OCI-LY3 (cell line): ENCODE data around the gene EPHB1.

Source experiments
- H2AFZ ChIP-seq: fragments of 200-600, 300-600 bp; shearing (Covaris generic); 2 replicates; pipeline ENCODE4 v1.6.0; 2014; ENCODE audit warnings: antibody characterized with exemption, low read depth, low read length
- H3K27ac ChIP-seq: fragments of 200-600, 300-600 bp; sonication (generic); 2 replicates; pipeline ENCODE4 v1.5.1; 2014; ENCODE audit warnings: mild to moderate bottlenecking, low read length, moderate library complexity, mixed read lengths
- H3K27me3 ChIP-seq: fragments of 200-600, 300-600 bp; sonication (generic); 2 replicates; pipeline ENCODE4 v1.6.1; 2014; ENCODE audit warnings: low read depth, low read length, mixed read lengths
- H3K36me3 ChIP-seq: fragments of 200-600, 300-600 bp; sonication (generic); replicated peaks from 2 replicates; pipeline ENCODE3; 2014; ENCODE audit warnings: low read depth, low read length, mixed read lengths
- H3K4me1 ChIP-seq: fragments of 300-600, 200-600 bp; sonication (generic); 2 replicates; pipeline ENCODE4 v1.6.1; 2014; ENCODE audit warnings: low read length, mixed read lengths
- H3K4me2 ChIP-seq: fragments of 200-600, 300-600 bp; sonication (generic); 2 replicates; pipeline ENCODE4 v1.6.1; 2014; ENCODE audit warnings: low read length, mixed read lengths
- H3K4me3 ChIP-seq: fragments of 300-600, 200-600 bp; sonication (generic); 2 replicates; pipeline ENCODE4 v1.5.1; 2014; ENCODE audit warnings: antibody characterized with exemption, mild to moderate bottlenecking, low read length, moderate library complexity
- H3K79me2 ChIP-seq: fragments of 300-600, 200-600 bp; shearing (Covaris generic); 2 replicates; pipeline ENCODE4 v1.6.1; 2014; ENCODE audit warnings: mild to moderate bottlenecking, low read length, mixed read lengths
- H3K9ac ChIP-seq: fragments of 300-600, 200-600 bp; shearing (Covaris generic); 2 replicates; pipeline ENCODE4 v1.6.0; 2014; ENCODE audit warnings: mild to moderate bottlenecking, low read length, moderate library complexity
- H3K9me3 ChIP-seq: fragments of 200-600, 300-600 bp; shearing (Covaris generic); 2 replicates; pipeline ENCODE4 v1.6.1; 2014; ENCODE audit warnings: low read length, mixed read lengths; ENCODE audit not compliant: insufficient read depth
- H4K20me1 ChIP-seq: fragments of 200-600, 300-600 bp; sonication (generic); 2 replicates; pipeline ENCODE4 v1.6.1; 2016; ENCODE audit warnings: low read length, mixed read lengths; ENCODE audit not compliant: insufficient read depth
- EZH2phosphoT487 ChIP-seq: fragments of 200-600 bp; shearing (Covaris generic); IDR thresholded peaks from 2 replicates; pipeline ENCODE4 v1.6.1; 2018; ENCODE audit warnings: antibody characterized with exemption, mixed run types, low read depth
- TF ChIP-seq, protein P1 (sequence below): fragments of 200-600, 300-600 bp; sonication (generic); IDR thresholded peaks from 2 replicates; pipeline ENCODE4 v1.5.1; 2014; ENCODE audit warnings: antibody characterized with exemption, low read length, low read depth

The EPHB1 gene

DNA sequence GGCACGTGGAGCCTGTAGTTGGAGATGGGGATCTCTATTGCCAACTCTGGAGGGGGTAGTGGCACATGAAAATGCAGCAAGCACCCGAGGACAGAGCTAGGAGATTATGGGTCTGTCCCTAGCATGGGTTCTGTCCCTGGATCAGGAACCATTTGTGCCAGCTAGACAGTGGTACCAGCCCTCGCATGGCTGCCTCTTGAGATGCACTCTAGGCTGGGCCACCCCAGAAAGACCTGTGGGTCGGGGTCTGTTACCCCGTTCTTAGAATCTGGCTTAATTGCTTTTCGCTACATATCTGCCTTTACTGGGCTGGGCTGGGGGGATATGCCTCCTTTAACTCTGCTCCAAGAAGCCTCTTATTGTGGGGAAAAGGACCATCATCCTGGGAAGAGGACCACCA, 54.5 kb downstream of the EPHB1 start:
- peaks cover 100% of the 10 kb centered on the region for H3K4me1 ChIP-seq
- no peak overlapping the region for H2AFZ ChIP-seq
- H3K9me3 ChIP-seq: no peaks in the 10 kb centered on the region
- H3K36me3 ChIP-seq: peaks cover 45% of the 10 kb centered on the region
- peaks cover 95% of the 10 kb centered on the region for H4K20me1 ChIP-seq
- peak overlapping the region; percentile 97 for H3K27ac ChIP-seq
- no peak overlapping the region for H3K4me3 ChIP-seq
- H3K4me2 ChIP-seq: peak overlapping the region; percentile 76
- no peak for TF ChIP-seq EZH2phosphoT487
- TF ChIP-seq, protein P1, sequence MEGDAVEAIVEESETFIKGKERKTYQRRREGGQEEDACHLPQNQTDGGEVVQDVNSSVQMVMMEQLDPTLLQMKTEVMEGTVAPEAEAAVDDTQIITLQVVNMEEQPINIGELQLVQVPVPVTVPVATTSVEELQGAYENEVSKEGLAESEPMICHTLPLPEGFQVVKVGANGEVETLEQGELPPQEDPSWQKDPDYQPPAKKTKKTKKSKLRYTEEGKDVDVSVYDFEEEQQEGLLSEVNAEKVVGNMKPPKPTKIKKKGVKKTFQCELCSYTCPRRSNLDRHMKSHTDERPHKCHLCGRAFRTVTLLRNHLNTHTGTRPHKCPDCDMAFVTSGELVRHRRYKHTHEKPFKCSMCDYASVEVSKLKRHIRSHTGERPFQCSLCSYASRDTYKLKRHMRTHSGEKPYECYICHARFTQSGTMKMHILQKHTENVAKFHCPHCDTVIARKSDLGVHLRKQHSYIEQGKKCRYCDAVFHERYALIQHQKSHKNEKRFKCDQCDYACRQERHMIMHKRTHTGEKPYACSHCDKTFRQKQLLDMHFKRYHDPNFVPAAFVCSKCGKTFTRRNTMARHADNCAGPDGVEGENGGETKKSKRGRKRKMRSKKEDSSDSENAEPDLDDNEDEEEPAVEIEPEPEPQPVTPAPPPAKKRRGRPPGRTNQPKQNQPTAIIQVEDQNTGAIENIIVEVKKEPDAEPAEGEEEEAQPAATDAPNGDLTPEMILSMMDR: no peak
- H3K79me2 ChIP-seq: peaks cover 100% of the 10 kb centered on the region
- H3K27me3 ChIP-seq: no peaks in the 10 kb centered on the region
- H3K9ac ChIP-seq: peak overlapping the region; percentile 39

DNA sequence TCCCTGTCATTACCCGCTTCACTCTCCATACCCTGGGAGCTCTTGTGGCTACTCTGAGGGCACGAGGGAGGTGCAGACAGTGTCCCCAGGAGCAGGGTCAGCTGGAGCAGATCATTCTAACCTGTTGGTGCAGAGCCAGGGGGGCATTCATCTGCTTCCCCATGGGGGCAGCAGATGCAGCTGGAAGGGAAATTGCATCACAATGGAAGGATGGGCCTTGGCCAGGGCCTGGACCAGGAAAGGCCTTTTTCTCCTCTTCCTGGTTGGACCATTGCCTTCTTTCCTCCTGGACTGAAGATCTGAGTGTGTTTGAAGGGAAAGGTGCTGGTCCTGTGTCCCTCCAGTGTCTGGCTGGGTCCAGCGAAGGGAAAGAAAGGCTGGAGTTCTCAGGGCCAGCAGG, 55.7 kb downstream of the EPHB1 start:
- Histone ChIP-seq H3K9me3 (no peaks in the 10 kb centered on the region), H3K79me2 (peaks cover 100% of the 10 kb centered on the region), H3K27me3 (no peaks in the 10 kb centered on the region), H3K4me2 (peak overlapping the region; percentile 76), H3K36me3 (peaks cover 44% of the 10 kb centered on the region), H4K20me1 (peaks cover 90% of the 10 kb centered on the region), H3K27ac (peak overlapping the region; percentile 97), H3K4me3 (peak overlapping the region; percentile 48; the same call in 1 of the 2 replicates), H3K4me1 (peaks cover 100% of the 10 kb centered on the region), H2AFZ (no peak overlapping the region), H3K9ac (peak overlapping the region; percentile 68; the same call in 1 of the 2 replicates)
- TF ChIP-seq, protein P1: no peak
- no peak for TF ChIP-seq EZH2phosphoT487

DNA sequence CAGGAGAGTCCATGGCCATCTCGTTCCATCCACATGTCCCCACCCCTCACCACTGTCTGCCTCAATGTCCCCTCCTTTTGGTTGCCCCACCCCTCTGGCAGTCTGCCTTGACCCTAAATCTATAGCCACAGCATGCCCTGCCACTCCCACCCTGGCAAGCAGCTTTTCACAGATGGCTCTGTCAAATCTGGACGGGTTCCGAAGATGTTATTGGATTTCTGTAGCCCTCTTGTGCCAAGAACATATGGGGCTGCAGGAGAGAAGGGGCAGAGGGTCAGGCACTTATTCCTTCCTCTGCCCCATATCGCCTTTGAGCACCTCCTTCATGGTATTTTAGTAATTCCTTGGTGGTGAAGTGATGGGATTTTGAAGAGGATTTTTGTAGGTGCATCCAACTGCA, 57.1 kb downstream of the EPHB1 start:
- TF ChIP-seq, protein P1: no peak
- TF ChIP-seq EZH2phosphoT487: no peak
- Histone ChIP-seq H3K27ac (peak overlapping the region; percentile 97), H3K4me1 (peaks cover 100% of the 10 kb centered on the region), H3K36me3 (peaks cover 38% of the 10 kb centered on the region), H3K27me3 (no peaks in the 10 kb centered on the region), H3K79me2 (peaks cover 100% of the 10 kb centered on the region), H2AFZ (no peak overlapping the region), H4K20me1 (peaks cover 90% of the 10 kb centered on the region), H3K4me3 (peak overlapping the region; percentile 48), H3K9me3 (no peaks in the 10 kb centered on the region), H3K9ac (peak overlapping the region; percentile 68), H3K4me2 (peak overlapping the region; percentile 76)

DNA sequence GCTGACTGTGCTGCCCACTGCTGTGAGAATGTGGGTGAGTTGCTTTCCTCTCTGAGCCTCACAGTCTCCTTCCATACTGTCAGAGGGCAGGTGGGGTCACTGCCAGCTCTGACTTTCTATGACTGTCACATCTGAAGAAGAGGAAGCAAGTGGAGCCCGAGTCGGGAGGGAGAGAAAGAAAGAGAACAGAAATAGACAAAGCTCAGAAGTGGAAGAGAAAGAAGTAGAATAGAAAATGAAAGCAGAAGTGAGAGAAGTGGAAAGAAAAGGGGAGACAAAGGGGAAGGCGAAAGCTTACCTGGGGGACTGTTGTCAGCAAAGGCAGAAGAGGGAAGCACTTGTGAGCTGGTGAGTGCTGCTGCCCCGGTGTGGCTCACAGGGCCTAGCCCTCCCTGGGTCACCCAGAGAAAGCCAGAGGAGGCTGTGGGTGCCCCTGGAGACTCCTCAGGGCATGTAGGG, 57.9 kb downstream of the EPHB1 start:
- TF ChIP-seq, protein P1: peak; percentile 41
- no peak for TF ChIP-seq EZH2phosphoT487
- Histone ChIP-seq H3K9me3 (no peaks in the 10 kb centered on the region), H3K4me3 (peak overlapping the region; percentile 52), H3K27ac (peak overlapping the region; percentile 97), H3K4me2 (peak overlapping the region; percentile 76), H3K36me3 (peaks cover 37% of the 10 kb centered on the region), H4K20me1 (peaks cover 90% of the 10 kb centered on the region), H3K4me1 (peaks cover 100% of the 10 kb centered on the region), H3K27me3 (no peaks in the 10 kb centered on the region), H3K9ac (peak overlapping the region; percentile 77), H3K79me2 (peaks cover 100% of the 10 kb centered on the region), H2AFZ (no peak overlapping the region)
